Tibial nerve (tissue), 4 donors: ENCODE measurements around the gene HOXA11. TPM values are rescaled to one million over a fixed set of nuclear protein-coding genes. Genes with fewer than 3 reads are reported as not detected.

Experiments used
- DNase-seq, 2 donors: peaks; one replicate each; pipeline ENCODE4 v3.0.0-alpha.2; 2019; ENCODE audit warnings: low spot score in 2 of 2
- H3K27ac ChIP-seq, 4 donors: fragments of 200-600 bp; sonication (generic) in 3 of 4; one replicate each; pipeline ENCODE4 v1.5.1; 2017 to 2019; ENCODE audit warnings: mild to moderate bottlenecking in 1 of 4
- H3K27me3 ChIP-seq, 2 donors: fragments of 200-600 bp; sonication (generic) in 1 of 2; one replicate each; pipeline versions ENCODE4 v1.5.1 to v1.6.0; 2017 to 2019
- H3K36me3 ChIP-seq, 3 donors: fragments of 200-600 bp; sonication (generic); one replicate each; pipeline ENCODE4 v1.5.1; 2018 to 2019
- H3K4me1 ChIP-seq, 4 donors: fragments of 200-600 bp; sonication (generic) in 3 of 4; one replicate each; pipeline ENCODE4 v1.5.1; 2017 to 2019
- H3K4me3 ChIP-seq, 4 donors: fragments of 200-600 bp; sonication (generic) in 3 of 4; one replicate each; pipeline ENCODE4 v1.5.1; 2017 to 2019; ENCODE audit warnings: mild to moderate bottlenecking in 1 of 4, moderate library complexity in 1 of 4
- H3K9me3 ChIP-seq, 4 donors: fragments of 200-600 bp; sonication (generic) in 3 of 4; one replicate each; pipeline ENCODE4 v1.5.1; 2017 to 2019
- EP300 ChIP-seq, 2 donors: sonication (generic); formaldehyde crosslinking; IDR thresholded peaks; one replicate each; pipeline ENCODE4 v1.6.1; 2017; ENCODE audit warnings: antibody characterized with exemption in 2 of 2, mild to moderate bottlenecking in 1 of 2
- POLR2A ChIP-seq, 2 donors: fragments of 450-650 bp; IDR thresholded peaks; one replicate each; pipeline ENCODE4 v1.6.1; 2017; ENCODE audit warnings: antibody characterized with exemption in 2 of 2, mild to moderate bottlenecking in 2 of 2, moderate library complexity in 2 of 2
- WGBS, 2 donors: methylation state at CpG; one replicate each; pipeline ENCODE4 v1.1.5; 2018; 5-methylcytosine and 5-hydroxymethylcytosine counted together
- total RNA-seq, 4 donors: library from RNA; depleted of rRNA; stranded (reverse); fragments of >200 nt; gene quantifications; one replicate each; pipeline ENCODE4 v1.1.0, GENCODE V29; 2016
- TF ChIP-seq, protein P1 (sequence below), 5 experiments: fragments of 200-600 bp in 3 of 5; fragments of 450-650 bp in 2 of 5; sonication (generic) in 3 of 5; IDR thresholded peaks; one replicate each; pipeline ENCODE4 v1.5.1; 2016 to 2019; ENCODE audit warnings: antibody characterized with exemption in 5 of 5, mild to moderate bottlenecking in 3 of 5, moderate library complexity in 2 of 5

Gene HOXA11
- total RNA-seq, 4 donors from 2014 or later: 5.0 to 13.2 (median 9.5) TPM

DNA sequence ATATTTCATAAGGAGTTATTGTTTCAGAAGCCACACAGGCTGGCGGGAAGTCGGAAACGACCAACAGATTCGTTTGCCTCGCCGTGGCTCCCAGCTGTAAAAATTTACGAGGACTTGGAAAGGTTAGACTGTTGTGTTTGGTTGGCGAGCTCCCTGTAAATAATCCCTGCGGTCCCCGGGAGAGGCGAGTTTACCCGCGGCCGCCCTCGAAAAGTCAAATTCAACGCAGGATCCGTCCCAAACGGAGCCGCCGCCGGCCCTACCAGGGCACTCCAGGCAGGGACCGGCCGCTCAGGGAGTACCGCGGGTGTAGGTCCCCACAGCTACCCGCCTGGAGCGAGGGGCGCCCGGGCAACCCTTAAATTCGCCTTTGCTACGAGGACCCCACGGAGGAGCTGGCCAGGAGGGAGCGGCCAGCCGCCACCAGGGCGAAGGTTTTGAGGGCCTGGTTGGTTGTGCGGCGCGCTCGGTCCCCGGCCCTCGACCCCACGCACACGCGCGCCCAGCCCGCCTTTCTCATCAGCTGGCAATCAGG, 19.0 kb downstream of the HOXA11 start:
- no peak for DNase-seq
- Histone ChIP-seq H3K27ac (peak overlapping the region; percentile 77 to 94 (median 88)), H3K4me1 (peaks cover 0 to 79% (median 15%) of the 10 kb centered on the region in 4 donors), H3K4me3 (peak overlapping the region; percentile 47 to 74 (median 53)), H3K9me3 (no peaks in the 10 kb centered on the region), H3K36me3 (no peaks in the 10 kb centered on the region), H3K27me3 (peaks cover 0 to 95% of the 10 kb centered on the region in 2 donors)
- WGBS, 2 donors: 5 to 7% methylated on average over 36 to 44 of the region's 46 CpGs
- TF ChIP-seq EP300 (IDR thresholded peaks at IDR 0.05) (no peak), POLR2A (IDR thresholded peaks at IDR 0.05) (no peak)
- TF ChIP-seq, protein P1, sequence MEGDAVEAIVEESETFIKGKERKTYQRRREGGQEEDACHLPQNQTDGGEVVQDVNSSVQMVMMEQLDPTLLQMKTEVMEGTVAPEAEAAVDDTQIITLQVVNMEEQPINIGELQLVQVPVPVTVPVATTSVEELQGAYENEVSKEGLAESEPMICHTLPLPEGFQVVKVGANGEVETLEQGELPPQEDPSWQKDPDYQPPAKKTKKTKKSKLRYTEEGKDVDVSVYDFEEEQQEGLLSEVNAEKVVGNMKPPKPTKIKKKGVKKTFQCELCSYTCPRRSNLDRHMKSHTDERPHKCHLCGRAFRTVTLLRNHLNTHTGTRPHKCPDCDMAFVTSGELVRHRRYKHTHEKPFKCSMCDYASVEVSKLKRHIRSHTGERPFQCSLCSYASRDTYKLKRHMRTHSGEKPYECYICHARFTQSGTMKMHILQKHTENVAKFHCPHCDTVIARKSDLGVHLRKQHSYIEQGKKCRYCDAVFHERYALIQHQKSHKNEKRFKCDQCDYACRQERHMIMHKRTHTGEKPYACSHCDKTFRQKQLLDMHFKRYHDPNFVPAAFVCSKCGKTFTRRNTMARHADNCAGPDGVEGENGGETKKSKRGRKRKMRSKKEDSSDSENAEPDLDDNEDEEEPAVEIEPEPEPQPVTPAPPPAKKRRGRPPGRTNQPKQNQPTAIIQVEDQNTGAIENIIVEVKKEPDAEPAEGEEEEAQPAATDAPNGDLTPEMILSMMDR (IDR thresholded peaks at IDR 0.05): no peak

DNA sequence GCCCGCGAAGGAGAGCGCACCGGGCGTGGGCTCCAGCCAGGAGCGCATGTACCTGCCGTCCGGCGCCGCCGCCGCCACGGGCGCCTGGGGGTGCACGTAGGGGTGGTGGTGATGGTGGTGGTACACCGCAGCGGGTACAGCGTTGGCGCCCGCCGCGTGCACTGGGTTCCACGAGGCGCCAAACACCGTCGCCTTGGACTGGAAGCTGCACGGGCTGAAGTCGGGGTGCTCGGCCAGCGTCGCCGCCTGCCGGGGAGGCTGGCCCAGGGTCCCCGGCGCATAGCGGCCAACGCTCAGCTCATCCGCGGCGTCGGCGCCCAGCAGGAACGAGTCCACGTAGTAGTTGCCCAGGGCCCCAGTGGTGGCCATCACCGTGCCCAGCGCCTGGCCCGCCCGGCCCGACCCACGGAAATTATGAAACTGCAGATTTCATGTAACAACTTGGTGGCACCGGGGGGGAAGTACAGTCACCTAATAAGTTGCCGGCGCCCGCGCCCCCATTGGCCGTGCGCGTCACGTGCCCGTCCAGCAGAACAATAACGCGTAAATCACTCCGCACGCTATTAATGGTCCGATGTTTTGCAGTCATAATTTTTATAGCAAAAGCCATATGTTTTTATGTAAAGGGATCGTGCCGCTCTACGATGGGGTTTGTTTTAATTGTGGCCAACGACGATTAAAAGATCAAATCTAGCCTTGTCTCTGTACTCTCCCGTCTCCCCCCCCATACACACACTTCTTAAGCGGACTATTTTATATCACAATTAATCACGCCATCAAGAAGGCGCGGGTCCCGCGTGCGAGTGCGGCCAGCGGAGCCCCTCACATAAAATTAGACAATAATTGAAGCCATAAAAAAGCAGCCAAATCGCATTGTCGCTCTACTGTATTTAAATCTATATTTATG, 19.7 kb downstream of the HOXA11 start, which contains the start of gene HOXA9:
TSS of gene HOXA9 (minus strand) at position 449 of the 907 bp plus-strand sequence. CDS start at position 369, 80 bp downstream.
- H3K4me1 ChIP-seq: peaks cover 0 to 82% (median 16%) of the 10 kb centered on the region in 4 donors
- H3K36me3 ChIP-seq: no peaks in the 10 kb centered on the region
- WGBS, 2 donors: 2% methylated on average over 46 to 82 of the region's 82 CpGs
- H3K27ac ChIP-seq: peak within 1 kb of the TSS; percentile 77 to 94 (median 88)
- DNase-seq: peak; percentile 91 to 92
- H3K4me3 ChIP-seq: peak within 1 kb of the TSS; percentile 47 to 74 (median 53)
- no peaks in the 10 kb centered on the region for H3K9me3 ChIP-seq
- TF ChIP-seq EP300 (IDR thresholded peaks at IDR 0.05) (peak in 1 of 2 donors; percentile 73), POLR2A (IDR thresholded peaks at IDR 0.05) (peak; percentile 33 to 56)
- TF ChIP-seq, protein P1 (IDR thresholded peaks at IDR 0.05): peak in 2 of 5 experiments; percentile 29 to 47
- peaks cover 0 to 91% of the 10 kb centered on the region in 2 donors for H3K27me3 ChIP-seq

DNA sequence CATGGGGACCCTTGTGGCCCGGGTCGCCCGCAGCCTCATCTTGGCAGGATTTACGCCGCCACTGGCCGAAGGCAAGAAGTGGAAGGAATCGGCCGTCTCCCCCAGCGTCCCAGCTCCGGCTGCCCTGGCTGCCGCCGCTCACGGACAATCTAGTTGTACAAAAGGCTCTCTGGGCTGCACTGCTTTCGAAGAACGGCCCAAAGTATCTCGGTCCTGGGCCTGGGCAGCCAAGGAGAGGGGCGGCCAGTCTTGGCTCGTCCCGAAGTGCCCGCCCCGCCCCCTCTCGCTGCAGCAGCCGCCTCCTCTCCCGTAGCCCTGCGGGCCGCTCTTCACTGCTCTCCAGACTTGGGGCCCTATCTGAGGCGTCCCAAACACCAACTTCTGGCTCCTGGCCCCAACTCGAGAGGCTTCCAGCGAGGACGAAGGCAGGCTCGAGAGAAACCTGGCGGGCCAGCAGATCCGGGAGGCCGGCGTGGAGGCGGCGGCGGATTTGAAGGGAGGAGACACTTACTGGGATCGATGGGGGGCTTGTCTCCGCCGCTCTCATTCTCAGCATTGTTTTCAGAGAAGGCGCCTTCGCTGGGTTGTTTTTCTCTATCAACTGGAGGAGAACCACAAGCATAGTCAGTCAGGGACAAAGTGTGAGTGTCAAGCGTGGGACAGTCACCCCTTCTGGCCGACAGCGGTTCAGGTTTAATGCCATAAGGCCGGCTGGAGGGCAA, 20.5 kb downstream of the HOXA11 start:
- no peaks in the 10 kb centered on the region for H3K36me3 ChIP-seq
- TF ChIP-seq, protein P1 (IDR thresholded peaks at IDR 0.05): peak in 2 of 5 experiments; percentile 13 to 19
- TF ChIP-seq POLR2A (IDR thresholded peaks at IDR 0.05): no peak
- H3K27me3 ChIP-seq: peaks cover 0 to 91% of the 10 kb centered on the region in 2 donors
- DNase-seq: no peak
- 1 to 5% methylated on average over 26 to 33 of the region's 47 CpGs for WGBS, 2 donors
- H3K27ac ChIP-seq: peak overlapping the region; percentile 71 to 88 (median 82)
- no peaks in the 10 kb centered on the region for H3K9me3 ChIP-seq
- peak overlapping the region; percentile 47 to 74 (median 53) for H3K4me3 ChIP-seq
- H3K4me1 ChIP-seq: peaks cover 0 to 78% (median 16%) of the 10 kb centered on the region in 4 donors

DNA sequence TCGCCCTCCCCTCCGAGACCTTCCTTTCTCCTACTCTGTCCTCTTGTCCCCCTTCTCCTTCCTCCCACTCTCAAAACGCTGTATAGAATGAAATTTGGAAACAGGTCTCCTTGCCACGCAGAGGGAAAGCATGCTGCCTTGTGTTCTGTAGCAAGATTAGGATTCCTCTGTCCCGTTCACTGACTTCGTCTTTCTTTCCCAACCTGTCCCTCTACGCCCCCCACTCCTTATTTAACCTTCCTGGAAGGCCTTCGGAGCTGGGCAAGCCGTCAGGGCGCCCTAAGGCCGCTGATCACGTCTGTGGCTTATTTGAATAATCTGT, 21.0 kb downstream of the HOXA11 start:
- Histone ChIP-seq H3K27me3 (peaks cover 0 to 91% of the 10 kb centered on the region in 2 donors), H3K4me1 (peaks cover 0 to 72% (median 16%) of the 10 kb centered on the region in 4 donors), H3K9me3 (no peaks in the 10 kb centered on the region), H3K4me3 (peak overlapping the region; percentile 47 to 74 (median 53)), H3K36me3 (no peaks in the 10 kb centered on the region), H3K27ac (peak overlapping the region in 3 of 4 donors; percentile 71 to 88 (median 87))
- WGBS, 2 donors: 22 to 28% methylated on average over 12 of the region's 12 CpGs
- DNase-seq: no peak
- TF ChIP-seq, protein P1 (IDR thresholded peaks at IDR 0.05): no peak
- TF ChIP-seq EP300 (IDR thresholded peaks at IDR 0.05) (no peak), POLR2A (IDR thresholded peaks at IDR 0.05) (no peak)
